GM19463 (cell line): ENCODE measurements around the gene CCT8.
"Not testable (repeated sequence)": the region's sequence is repeated elsewhere in the genome, so short reads cannot be mapped to it uniquely, and the experiment has no call there.

Experiments used
- ATAC-seq: cut with Tn5 transposase; IDR thresholded peaks from one replicate; pipeline ENCODE4 v1.9.1; 2021; ENCODE audit warnings: mild to moderate bottlenecking, moderate library complexity; ENCODE audit not compliant: unreplicated experiment

The CCT8 gene

DNA sequence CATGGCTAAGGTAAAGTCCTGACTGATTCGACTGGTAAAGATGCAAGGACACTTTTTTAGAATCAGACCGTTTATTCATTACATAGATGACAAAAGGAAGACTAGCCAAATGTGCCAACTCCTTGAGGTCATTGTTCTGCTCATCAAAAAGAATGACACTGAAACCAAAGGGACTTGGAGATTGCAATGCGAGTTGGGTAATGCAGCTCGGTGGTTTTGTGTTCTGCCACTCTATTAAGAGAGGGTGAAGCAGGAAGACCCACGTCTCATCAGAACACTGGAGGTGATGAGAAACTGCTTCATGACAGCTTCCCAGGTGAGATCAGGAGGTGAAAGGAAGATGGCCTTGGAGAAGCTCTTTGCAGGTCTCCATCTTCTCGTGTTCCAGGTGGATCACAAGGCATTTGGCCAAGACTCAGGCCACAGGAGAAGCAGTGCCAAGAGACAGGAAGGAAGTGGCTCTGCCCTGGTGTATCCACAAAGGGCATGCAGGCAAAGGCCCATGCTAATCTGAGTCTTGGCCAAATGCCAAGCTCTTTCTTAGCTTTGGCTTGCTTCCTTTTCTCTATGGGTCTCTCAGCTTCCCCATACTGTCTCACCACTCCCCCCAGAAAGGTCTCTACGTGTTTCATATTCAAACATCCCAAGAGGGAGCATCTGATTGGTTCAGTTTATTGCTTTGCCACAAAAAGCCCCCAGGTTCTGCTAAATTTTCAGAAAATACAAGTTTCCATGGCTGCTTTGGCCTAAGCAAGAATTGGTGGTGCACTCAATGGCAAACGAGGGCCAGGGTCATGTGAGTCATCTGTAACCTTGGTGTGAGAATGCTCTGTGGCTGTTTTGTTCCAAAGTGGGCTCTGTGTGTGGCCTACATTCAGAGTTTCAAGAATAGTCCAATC, 5.7 kb upstream of the CCT8 start:
- peak; percentile 47 for ATAC-seq

DNA sequence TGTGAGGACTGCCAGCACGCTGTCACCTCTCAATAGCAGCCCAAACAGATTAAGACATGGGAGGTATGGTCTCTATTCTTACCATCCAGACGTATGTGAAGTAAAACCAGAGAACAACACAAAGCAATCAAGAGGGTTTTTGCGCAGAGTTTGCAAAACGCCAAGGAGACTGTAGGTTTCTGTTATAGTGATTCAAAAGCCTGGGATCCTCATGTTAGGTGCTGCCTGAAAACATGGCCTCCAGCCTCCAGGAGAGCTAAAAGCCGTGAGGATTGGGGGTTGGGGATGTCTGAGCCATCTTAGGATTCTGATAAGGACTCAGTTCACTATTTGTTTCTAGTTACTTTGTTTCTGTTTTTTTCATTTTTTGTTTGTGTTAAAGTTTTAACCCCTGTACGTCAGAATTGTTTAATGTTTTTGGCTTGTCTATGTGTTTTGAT, 4.2 kb upstream of the CCT8 start:
- no peak for ATAC-seq

DNA sequence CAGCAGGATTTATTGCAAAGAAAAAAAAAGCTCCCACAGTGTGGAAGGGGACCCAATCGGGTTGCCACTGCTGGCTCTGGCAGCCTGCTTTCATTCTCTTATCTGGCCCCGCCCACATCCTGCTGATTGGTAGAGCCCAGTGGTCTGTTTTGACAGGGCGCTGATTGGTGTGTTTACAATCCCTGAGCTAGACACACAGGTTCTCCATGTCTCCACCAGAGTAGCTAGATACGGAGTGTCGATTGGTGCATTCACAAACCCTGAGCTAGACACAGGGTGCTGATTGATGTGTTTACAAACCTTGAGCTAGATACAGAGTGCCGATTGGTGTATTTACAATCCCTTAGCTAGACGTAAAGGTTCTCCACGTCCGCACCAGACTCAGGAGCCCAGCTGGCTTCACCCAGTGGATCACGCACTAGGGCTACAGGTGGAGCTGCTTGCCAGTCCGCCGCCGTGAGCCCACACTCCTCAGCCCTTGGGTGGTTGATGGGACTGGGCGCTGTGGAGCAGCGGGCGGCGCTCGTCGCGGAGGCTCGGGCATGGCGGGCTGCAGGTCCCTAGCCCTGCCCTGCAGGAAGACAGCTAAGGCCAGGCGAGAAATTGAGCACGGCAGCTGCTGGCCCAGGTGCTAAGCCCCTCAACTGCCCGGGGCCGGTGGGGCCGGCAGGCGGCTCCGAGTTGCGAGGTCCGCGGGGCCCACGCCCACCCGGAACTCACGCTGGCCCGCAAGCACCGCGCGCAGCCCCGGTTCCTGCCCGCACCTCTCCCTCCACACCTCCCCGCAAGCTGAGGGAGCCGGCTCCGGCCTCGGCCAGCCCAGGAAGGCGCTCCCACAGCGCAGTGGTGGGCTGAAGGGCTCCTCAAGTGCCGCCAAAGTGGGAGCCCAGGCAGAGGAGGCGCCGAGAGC, 3.5 kb upstream of the CCT8 start:
- not testable (repeated sequence) for ATAC-seq

DNA sequence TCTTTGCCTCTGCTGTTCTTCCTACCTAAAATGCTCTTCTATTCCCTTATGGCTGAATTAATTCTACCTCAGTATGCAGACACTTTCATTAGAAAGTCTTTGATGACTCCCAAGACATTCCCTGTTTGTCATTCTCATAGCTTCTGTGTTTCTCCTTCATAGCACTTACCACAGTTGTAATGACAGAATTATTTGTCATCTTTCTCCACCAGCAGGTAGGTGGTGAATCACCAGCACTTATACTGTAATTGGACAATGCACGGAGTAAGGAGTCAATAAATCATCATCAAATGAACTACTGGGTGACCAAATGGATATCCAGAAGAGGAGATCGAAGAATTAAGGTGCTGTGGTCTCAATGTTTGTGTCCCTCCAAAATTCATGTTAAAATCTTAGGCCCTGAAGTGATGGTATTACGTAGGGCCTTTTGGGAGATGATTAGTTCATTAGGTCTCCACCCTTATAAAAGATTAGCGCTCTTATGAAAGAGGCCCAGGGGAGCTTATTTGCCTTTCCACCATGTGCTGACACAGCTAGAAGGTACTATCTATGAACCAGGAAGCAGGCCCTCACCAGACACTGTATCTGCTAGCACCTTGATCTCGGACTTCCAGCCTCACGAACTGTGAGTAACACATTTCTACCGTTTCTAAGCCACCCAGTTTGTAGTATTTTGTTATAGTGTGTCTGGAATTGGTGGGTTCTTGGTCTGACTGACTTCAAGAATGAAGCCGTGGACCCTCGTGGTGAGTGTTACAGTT, 2.4 kb upstream of the CCT8 start:
- ATAC-seq, result no peak

DNA sequence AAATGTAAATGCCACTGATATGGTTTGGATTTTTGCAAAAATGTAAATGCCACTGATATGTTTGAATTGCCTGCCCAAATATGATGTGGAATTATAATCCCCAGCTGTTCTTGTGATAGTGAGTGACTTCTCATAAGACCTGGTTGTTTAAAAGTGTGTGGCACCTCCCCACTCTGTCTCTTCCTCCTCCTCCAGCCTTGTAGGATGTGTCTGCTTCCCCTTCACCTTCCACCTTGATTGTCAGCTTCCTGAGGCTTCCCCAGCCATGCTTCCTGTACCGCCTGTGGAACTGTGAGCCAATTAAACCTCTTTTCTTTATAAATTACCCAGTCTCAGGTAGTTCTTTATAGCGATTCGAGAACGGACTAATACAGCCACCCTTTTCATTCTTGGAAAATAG, 1.3 kb upstream of the CCT8 start:
- no peak for ATAC-seq

DNA sequence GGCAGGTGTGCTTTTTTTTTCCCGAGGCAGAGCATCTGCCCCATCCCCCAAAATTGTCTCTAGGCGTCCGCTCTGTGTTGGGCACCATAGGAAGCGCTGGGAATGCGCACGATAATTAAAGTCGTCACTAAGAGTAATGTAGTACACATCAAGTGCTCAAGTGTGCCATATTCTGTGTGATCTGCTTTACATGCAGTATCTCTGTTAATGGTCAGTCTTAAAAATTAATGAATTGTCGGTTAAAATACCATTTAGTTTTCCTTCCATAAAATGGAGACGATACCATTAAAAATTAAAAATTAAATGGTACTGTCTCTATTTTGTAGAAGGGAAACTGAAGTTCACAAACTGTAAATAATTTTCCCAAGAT, 544 bp upstream of the CCT8 start:
- peak; percentile 7 for ATAC-seq

DNA sequence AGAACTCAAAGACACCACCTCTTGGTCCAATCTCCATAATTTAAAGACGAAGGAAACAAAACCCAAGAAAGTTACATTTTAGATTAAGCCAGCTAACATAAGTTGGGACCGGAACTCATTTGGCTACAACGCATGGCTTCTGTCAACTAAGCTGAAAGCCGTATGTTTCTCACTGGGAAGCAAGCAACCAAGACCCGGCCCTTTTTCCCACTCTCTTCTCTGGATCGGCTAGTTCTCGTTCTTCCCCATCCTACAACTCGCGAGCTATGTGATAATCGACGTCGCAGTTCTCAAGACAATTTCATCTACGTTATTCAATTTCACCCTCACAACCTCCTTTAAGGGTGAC, 601 bp downstream of the CCT8 start:
- ATAC-seq, result no peak

DNA sequence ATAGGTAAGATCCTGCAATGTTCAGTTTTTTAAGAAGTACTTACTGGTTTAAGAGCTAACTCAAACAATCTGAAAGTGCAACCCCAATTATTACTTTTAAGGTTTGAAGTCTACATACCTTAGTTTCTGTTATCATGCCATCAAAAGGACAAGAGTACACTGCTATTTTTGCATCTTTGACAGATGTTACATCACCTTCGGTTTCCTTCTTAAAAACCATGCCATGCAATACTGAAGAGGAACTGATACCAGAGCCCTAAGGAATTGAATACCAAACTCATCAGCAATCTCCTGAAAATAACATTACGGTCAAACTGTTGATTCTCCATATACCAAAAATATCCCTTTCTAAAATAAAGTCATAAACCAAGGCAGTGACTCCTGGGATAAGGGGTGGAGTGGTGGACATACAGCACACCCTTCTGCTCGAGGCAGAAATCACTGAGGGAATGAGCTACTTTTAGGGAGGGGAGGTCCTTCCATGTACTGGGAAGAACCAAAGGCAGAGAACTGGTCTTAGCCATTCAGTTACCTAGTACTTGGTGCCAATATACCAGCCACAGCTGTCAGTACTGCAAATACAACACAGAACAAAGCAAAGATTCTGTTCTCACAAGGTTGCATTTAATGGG, 8.5 kb downstream of the CCT8 start:
- ATAC-seq, result peak; percentile 99

DNA sequence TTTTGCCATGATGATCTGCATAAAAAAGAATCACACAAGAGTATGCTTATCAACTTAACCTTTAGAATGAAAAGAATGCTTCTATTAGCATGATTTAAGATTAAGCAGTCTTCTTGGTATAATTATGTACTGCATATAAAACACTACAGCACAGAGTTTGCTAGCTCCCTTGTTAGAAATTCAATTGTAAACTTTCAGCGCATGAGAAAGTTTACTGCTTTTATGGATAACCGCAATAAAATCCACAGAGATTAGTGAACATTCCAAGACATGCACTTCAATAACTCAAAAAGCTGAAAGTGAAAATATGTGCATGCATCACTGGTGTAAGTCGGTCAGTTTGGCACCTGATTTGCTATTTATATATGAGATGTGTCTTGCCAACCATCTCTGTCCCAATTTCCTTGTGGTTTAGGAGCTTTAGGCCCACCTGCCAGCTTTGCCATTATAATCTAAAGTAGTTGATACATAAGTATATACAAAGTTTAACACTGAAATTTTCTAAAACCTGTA, 16.9 kb downstream of the CCT8 start:
- no peak for ATAC-seq

DNA sequence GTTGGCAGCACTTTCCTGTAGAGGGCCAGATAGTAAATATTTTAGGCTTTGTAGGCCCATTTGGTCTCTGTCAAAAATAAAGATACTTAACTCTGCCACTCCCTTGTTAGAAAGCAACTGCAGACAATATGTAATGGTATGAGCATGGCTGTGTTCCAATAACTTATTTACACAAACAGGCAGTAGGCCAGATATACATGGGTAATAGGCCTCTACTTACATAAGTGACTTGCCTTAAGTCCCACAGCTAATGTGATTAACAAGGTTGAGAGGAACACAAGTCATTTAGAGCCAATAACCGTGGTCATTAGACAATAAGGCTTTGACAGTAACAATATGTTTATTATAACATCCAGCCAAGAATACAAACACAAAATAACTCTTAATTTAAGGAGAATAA, 17.4 kb downstream of the CCT8 start:
- ATAC-seq, result no peak

DNA sequence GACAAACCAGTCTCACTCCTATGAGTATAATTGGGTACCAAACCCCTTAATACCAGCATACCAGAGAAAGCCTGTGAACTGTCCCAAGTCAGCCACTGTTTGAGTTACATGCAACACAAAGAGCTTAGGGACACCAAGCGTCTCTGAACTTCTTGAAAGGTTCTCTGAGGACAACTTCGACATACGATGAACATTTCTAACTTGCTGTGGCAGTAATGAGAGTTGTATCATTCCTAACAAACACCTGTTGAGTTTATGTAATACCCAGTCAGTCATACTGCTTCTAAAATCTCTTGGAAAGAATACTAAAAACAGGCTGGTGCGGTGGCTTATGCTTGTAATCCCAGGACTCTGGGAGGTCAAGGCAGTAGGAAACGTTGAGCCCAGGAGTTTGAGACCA, 18.4 kb downstream of the CCT8 start:
- no peak for ATAC-seq

DNA sequence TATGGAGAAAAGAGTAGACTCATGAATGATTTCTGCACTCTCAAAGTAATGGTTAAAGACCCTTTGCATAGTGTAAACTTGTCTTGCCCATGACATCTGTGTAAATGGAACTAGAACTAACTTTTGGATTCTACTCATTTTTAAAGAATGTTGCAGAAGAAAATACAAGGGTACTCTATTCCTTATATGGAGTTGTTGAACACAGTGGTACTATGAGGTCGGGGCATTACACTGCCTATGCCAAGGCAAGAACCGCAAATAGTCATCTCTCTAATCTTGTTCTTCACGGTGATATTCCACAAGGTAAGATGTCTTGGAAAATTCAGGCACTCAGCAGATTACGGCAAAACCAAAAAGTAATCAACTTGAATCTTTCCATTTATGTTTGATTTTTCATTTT, 19.8 kb downstream of the CCT8 start:
- ATAC-seq, result no peak

DNA sequence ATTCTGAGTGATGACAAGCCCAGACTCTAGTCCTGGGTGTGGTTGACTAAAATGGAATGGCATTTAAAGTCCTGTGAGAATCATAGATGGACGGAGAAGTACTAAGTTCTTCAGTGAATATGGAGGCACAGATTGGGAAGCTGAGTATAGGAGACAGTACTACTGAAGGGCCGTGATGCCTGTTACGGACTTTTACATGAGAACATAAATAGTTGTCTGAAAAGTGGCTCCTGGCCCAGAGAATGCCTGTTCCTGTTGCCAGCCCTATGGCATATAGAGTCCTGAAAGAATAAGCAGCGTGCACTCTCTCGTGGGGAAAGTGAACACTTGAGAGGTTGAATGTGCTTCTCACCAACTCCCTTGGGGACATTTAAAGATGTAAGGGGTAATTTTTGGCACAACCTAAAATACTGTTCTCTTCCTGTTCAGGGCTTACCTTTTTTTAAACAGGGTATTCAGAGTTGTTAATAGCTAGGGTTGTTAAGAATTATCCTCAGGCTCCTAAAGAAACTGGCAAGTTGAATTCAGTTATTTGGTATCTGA, 20.4 kb downstream of the CCT8 start:
- no peak for ATAC-seq

DNA sequence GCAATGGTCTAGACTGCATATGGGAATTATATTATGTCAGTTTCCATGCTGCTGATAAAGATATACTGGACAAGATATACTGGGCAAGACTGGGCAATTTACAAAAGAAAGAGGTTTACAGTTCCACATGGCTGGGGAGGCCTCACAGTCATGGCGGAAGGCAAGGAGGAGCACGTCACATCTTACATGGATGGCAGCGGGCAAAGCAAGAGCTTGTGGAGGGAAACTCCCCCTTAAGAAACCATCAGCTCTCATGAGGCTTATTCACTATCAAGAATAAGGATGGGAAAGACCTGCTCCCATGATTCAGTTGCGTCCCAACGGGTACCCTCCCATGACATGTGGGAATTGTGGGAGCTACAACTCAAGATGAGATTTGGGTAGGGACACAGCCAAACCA, 21.2 kb downstream of the CCT8 start:
- no peak for ATAC-seq

DNA sequence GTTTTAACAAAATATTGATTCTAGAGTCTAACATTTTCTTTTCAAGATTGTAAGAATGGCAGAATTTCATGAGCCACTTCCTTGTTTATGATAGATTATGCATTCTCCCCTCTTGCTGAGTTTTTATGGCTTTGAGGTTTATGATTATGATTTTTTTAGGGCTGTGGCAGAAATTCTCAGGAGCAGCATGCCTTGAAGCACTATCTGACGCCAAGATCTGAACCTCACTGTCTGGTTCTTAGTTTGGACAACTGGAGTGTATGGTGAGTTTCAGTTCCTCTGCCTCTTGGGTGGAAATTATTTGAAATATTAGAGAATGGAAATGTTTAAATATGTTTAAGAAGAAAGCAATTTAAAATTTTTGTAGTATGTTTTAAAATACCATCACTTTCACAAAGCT, 38.8 kb downstream of the CCT8 start:
- no peak for ATAC-seq

DNA sequence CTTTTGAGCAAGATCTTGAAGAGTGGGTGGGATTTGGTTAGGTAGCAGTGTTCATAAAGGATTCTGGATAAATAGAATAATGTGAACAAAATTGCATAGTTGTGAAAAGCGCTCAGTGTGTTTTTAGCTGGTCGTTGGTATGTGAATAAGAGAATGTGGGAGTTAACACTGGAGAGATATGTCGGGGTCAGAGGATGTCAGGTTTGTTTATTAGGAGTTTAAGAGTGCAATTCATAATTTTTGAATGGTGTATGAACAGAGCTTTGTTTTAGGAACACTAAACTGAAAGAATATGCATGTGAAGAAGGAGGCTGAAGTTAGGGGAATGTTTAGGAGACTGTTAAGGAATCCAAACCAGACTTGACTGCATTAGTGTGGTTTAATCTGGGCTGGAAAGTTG, 39.6 kb downstream of the CCT8 start:
- ATAC-seq, result no peak

DNA sequence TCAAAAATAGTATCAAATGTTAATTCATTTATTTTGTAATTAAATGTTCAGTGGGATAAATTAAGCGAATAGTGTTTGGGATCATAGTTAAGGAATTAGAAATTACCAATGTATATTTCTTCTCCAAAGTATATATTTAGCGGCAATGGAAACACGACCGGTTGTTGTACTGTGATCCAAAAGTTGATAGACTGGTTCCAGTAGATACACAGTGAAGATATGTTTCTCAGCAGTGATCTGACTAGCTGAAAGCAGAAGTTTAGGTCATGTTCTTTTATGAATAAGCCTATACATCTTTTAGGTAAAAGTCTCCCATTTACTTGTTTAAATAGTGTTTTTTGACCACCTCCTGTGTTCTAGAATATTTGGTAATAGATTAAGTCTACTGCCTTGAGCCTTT, 40.1 kb downstream of the CCT8 start:
- ATAC-seq, result no peak

DNA sequence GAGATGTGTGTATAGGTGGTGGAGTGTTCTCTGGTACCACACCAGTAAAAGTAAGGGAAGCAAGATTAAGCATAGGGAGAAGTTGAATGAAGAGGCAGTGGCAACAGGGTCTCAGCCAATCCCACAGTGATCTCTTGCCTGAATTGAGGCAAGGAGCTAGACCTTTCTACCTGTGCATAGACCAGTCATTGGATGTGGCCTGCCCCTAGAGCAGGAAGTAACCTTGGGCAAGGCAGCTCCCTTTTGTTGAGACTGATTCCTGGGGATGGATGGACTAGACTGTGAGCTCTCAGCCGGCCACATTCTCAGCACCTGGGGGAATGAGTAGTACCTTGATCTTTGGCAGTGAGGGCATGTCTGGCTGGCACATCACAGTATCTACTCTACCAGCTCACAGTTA, 42.5 kb downstream of the CCT8 start:
- ATAC-seq, result no peak

DNA sequence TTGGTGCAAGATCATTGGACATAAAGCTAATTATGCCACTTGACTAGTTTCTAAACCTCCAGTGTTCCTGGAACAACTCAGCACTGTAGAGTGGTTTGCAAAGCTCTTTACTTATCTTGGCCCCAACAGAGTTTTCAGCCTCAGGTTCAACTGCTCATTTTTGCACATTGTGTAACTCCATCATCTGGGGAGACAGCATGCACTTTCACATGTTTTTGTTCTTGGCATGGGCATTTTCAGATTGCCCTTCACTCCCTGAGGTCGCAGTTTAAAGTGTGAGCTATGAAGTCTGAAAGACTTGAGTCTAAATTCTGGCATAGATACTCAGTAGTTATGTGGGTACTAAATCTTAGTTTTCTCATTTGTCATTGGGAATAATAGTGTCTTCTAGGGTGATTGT, 43.9 kb downstream of the CCT8 start:
- no peak for ATAC-seq

DNA sequence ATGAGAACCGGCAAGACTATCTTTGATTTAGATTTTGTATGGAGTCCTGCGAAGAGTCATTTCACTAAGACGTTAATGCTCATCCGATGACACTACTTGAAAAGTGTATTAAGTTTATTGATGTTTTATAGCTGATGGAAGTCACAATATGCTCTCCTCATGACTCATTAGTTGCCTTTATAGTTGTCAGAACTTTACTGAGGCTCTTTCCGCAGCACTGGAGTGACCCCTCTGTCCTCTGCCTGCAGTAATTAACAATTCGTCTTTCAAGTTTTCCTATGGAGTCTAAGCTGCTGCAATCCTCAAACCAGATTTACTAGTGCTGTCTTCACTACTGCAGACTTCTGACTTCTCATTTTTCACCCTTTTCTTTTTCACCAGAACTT, 48.1 kb downstream of the CCT8 start:
- ATAC-seq, result no peak
